ENCODE data around the gene ADGRG7.
A peak's percentile ranks its signal among the peaks of the same experiment; 100 is the strongest.
"Not testable (repeated sequence)": the region's sequence is repeated elsewhere in the genome, so short reads cannot be mapped to it uniquely, and the experiment has no call there.

ADGRG7 gene

DNA sequence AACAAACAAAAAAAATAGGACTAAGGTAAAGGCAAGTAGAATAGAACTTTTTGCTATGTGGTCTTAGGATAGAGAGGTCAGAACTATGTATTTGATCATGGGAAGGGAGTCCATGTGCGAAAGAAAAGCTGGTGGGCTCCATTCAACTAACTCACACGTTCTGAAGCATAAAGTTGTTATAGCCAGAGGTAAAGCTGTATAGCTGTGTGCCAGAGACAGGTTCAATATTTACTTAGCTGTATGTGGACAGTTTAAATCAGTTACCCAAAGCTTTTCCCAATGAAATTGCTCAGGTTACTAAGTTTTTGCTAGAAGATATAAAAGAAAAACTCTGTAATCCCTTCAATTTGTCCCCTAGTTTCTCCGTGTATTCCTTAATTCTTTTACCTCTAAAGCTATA, 37.8 kb downstream of the ADGRG7 start:
- peaks cover 20% of the 10 kb centered on the region for H3K4me1 Mint-ChIP-seq (ENCODE audit: low read depth)
- H3K27me3 Mint-ChIP-seq: peaks cover 10% of the 10 kb centered on the region

DNA sequence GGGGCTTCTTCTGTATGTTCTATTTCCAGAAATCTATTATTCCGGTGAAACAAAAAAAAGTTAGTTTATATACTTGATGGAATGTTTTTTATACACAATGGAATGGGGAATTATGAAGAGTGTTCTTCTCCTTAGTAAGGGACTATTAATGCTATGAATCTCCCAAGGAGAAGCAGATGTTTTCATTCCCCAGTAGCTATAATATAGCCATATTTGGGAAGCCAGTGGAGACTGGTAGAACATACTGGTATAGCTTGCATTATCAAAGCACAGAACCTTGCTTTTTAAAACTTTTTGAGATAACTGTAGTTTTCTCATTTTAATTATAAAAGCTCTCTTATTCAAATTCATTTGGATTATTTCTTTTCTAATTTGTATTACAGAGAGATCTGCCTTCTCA, 38.3 kb downstream of the ADGRG7 start:
- peaks cover 8% of the 10 kb centered on the region for H3K27me3 Mint-ChIP-seq
- no peaks in the 10 kb centered on the region for H3K9me3 Mint-ChIP-seq
- H3K4me1 Mint-ChIP-seq (ENCODE audit: low read depth): peaks cover 20% of the 10 kb centered on the region
- no peak for DNase-seq
- H3K27ac Mint-ChIP-seq: no peak overlapping the region
- no peaks in the 10 kb centered on the region for H3K36me3 Mint-ChIP-seq (ENCODE audit: low read depth)
- no peak overlapping the region for H3K4me3 Mint-ChIP-seq

More for the DNA sequence above, 37.8 kb downstream of the ADGRG7 start:
- H3K36me3 Mint-ChIP-seq (ENCODE audit: low read depth): no peaks in the 10 kb centered on the region
- no peak overlapping the region for H3K4me3 Mint-ChIP-seq
- H3K27ac Mint-ChIP-seq: no peak overlapping the region
- no peaks in the 10 kb centered on the region for H3K9me3 Mint-ChIP-seq
- DNase-seq: no peak

DNA sequence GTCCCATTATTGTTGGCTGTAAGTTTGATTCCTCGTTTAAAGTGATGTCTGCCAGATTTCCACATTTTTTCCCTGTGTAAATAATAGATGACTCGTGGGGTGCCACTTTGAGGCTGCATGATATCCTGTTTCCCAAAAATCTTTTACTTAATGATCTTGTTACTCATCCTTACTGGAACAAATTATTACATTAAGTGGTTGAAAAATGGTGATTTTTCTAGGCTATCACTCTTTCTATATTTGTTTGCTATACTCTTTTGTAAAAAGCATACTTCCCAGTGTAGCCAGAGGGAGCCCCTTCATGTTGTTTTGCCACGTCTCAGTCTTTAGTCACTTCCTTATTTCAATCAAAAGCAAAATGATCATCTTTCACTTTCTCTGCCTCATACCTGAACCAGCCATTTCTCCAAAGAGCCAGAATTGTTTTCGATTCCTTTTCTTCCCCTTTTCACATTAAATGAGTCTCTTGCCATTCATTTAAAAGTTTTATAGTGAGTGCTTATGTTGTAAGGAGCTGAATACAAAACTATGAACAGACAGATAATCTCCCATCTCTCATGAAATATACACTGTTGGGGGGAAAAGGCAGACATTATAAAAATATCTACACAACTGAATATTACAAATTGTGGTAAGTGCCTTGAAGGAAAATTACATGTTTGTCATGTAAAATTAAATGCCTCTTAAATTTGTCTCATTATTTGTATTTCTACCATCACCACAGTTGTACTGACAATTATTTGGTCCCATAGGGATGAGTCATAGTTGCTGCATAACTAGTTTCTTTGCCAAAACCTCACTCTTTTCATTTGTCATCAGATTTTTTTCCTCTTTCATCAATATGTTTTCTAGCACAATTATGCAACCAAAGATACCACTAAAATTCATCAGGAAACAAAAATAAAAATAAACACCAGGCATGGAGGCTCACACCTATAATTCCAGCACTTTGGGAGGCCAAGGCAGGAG, 41.5 kb downstream of the ADGRG7 start:
- H3K27ac Mint-ChIP-seq: peak overlapping the region; percentile 85
- H3K27me3 Mint-ChIP-seq: no peaks in the 10 kb centered on the region
- H3K4me1 Mint-ChIP-seq (ENCODE audit: low read depth): peaks cover 20% of the 10 kb centered on the region
- peak overlapping the region; percentile 39 for H3K4me3 Mint-ChIP-seq
- H3K36me3 Mint-ChIP-seq (ENCODE audit: low read depth): no peaks in the 10 kb centered on the region
- no peaks in the 10 kb centered on the region for H3K9me3 Mint-ChIP-seq
- DNase-seq: no peak

DNA sequence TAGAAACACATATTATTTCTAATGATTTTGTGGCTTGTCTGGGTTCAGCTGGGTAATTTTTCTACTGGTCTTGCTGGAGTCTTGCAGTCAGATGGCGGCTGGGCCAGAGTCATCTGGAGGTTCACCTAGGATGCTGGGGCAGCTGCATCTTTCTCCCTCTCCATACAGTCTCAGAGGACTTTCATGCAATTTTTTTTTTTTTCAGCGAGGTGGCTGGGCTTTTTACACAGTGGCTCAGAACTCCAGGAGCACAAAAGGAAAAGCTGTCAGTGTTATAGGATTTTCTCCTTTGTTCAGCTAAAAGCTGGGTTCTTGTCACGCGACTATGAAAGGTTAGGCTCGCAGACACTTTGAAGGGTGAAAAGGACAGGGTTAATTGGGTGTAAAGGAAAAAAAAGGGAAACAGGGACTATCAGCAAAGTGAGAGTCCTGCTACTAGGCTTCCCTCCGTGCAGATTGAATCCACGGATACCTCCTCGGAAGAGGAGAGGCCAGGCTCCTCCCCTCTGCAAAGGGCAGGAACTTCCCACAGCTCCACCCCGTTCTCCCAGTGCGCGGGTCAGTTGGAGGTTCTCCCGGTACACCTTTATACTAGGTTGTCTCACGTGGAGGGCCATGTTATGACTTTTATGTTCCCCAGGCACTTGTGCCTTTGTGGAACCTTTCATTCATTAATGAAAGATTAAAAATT, 44.3 kb downstream of the ADGRG7 start:
- Mint-ChIP-seq H3K27me3 (no peaks in the 10 kb centered on the region), H3K4me1 (ENCODE audit: low read depth) (peaks cover 20% of the 10 kb centered on the region), H3K9me3 (no peaks in the 10 kb centered on the region), H3K4me3 (no peak overlapping the region), H3K36me3 (ENCODE audit: low read depth) (no peaks in the 10 kb centered on the region), H3K27ac (no peak overlapping the region)
- DNase-seq: no peak

DNA sequence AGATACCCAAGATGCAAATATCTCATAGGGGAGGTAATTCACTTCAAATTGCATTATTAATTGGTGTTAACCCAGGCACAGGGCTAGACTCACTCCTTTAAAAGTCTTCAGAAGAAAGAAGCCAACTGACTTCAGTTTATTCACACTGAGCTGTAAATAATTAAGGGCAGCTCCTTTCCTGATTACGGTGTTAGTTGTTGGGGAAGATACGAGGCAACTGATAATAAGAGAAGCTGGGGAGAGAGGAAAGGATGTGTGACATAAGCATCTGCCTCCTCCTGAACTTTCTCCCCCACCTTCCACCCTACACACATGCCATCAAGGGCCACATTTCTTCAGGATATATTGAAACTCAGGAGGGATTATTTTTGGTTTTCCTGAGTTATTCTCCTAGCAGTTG, 47.5 kb downstream of the ADGRG7 start:
- Mint-ChIP-seq H3K4me3 (no peak overlapping the region), H3K27me3 (no peaks in the 10 kb centered on the region), H3K9me3 (no peaks in the 10 kb centered on the region), H3K36me3 (ENCODE audit: low read depth) (no peaks in the 10 kb centered on the region), H3K27ac (no peak overlapping the region), H3K4me1 (ENCODE audit: low read depth) (no peaks in the 10 kb centered on the region)
- DNase-seq: no peak

DNA sequence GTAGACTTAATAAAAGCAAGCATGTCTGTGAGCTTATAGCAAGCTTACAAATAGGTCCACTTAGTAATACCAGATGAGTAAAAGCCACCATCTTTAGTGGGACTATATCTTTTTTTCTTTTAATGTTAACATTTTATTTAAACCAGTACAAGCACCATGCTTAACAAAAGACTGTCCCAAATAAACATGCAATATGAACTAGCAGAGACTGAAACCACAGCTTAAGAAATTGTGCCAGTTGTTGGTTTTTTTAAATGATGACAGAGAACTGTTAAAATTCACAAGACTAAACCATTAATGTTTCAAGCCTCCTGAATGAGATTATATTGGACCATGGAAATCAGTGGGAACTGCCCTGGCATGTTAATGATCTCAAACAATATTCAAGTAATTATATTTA, 51.9 kb downstream of the ADGRG7 start:
- not testable (repeated sequence) for H3K27me3 Mint-ChIP-seq; H3K27ac Mint-ChIP-seq; H3K4me3 Mint-ChIP-seq; DNase-seq; H3K9me3 Mint-ChIP-seq; H3K36me3 Mint-ChIP-seq (ENCODE audit: low read depth)
- H3K4me1 Mint-ChIP-seq (ENCODE audit: low read depth): peaks cover 32% of the 10 kb centered on the region

DNA sequence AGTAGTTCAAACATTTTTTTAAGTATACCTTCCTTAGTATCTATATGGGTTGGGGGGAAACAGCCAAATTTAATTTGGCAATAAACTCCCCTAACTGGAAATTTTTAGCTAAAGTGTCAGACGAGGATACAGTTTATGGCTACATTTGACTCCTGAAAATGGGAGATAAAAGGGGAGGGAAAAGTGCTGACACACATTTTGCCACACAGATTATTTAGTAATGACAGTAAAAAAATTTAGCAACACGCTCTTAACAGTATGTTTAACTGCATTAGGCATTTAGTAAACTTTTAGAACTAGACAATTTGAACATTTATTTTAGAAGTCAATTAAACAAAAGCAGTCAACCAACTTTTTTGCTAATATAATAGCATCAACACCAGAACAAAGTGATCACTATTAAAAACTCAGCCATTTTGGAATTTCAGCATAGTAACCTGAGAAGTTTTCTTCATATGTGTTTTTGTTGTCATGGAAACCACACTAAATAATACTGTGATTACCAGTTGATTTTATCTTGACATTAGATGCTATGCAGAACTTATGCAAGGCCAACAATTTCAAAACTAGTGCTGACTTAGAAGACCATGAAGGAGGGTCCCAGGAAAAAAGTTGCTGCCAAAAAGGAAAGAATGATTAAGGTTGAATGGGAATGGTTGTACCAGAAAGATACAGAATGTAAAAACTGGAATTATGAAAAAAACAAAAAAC, 52.9 kb downstream of the ADGRG7 start:
- no peak overlapping the region for H3K4me3 Mint-ChIP-seq
- H3K27ac Mint-ChIP-seq: no peak overlapping the region
- no peaks in the 10 kb centered on the region for H3K36me3 Mint-ChIP-seq (ENCODE audit: low read depth)
- no peaks in the 10 kb centered on the region for H3K9me3 Mint-ChIP-seq
- H3K27me3 Mint-ChIP-seq: no peaks in the 10 kb centered on the region
- peaks cover 32% of the 10 kb centered on the region for H3K4me1 Mint-ChIP-seq (ENCODE audit: low read depth)
- no peak for DNase-seq

DNA sequence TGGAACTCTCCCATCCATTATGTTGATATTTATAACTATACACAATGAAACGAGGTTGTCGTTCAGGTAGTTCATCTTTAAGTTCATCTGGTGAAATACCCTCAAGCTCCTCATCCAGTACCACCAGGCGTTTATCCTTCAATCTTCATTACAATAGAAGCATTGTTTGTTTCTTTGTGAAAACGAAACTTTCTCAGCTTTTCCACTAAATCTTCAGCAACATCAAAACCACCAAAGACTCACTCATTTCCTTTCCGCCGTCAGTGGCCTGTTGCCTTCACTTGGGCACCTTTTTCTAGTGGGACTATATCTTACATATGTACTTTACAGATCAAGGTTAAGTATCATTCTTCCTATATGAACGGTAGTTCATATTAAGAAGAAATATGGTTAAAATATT, 55.8 kb downstream of the ADGRG7 start:
- no peaks in the 10 kb centered on the region for H3K36me3 Mint-ChIP-seq (ENCODE audit: low read depth)
- peaks cover 3% of the 10 kb centered on the region for H3K9me3 Mint-ChIP-seq
- peak overlapping the region; percentile 59 for H3K27ac Mint-ChIP-seq
- DNase-seq: no peak
- H3K4me3 Mint-ChIP-seq: peak overlapping the region; percentile 15
- H3K27me3 Mint-ChIP-seq: no peaks in the 10 kb centered on the region
- peaks cover 32% of the 10 kb centered on the region for H3K4me1 Mint-ChIP-seq (ENCODE audit: low read depth)

DNA sequence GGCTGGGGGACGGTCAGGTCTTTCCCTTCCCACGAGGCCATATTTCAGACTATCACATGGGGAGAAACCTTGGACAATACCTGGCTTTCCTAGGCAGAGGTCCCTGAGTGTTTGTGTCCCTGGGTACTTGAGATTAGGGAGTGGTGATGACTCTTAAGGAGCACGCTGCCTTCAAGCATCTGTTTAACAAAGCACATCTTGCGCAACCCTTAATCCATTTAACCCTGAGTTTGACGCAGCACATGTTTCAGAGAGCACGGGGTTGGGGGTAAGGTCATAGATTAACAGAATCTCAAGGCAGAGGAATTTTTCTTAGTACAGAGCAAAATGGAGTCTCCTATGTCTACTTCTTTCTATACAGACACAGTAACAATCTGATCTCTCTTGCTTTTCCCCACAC, 57.3 kb downstream of the ADGRG7 start:
- not testable (repeated sequence) for DNase-seq; H3K36me3 Mint-ChIP-seq (ENCODE audit: low read depth); H3K9me3 Mint-ChIP-seq; H3K27ac Mint-ChIP-seq; H3K27me3 Mint-ChIP-seq; H3K4me3 Mint-ChIP-seq
- peaks cover 32% of the 10 kb centered on the region for H3K4me1 Mint-ChIP-seq (ENCODE audit: low read depth)

DNA sequence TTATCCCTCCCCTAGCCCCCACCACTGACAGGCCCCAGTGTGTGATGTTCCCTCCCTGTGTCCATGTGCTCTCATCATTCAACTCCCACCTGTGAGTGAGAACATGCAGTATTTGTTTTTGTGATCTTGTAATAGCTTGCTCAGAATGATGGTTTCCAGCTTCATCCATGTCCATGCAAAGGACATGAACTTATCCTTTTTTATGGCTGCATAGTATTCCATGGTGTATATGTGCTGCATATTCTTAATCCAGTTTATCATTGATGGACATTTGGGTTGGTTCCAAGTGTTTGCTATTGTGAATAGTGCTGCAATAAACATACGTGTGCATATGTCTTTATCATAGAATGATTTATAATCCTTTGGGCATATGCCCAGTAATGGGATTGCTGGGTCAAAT, 57.9 kb downstream of the ADGRG7 start:
- DNase-seq; H3K36me3 Mint-ChIP-seq (ENCODE audit: low read depth): not testable (repeated sequence)

DNA sequence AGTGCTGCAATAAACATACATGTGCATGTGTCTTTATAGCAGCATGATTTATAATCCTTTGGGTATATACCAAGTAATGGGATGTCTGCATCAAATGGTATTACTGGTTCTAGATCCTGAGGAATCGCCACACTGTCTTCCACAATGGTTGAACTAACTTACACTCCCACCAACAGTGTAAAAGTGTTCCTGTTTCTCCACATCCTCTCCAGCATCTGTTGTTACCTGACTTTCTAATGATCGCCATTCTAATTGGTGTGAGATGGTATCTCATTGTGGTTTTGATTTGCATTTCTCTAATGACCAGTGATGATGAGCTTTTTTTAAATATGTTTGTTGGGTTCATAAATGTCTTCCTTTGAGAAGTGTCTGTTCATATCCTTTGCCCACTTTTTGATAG, 61.6 kb downstream of the ADGRG7 start:
- H3K27ac Mint-ChIP-seq; H3K4me3 Mint-ChIP-seq; H3K36me3 Mint-ChIP-seq (ENCODE audit: low read depth); H3K4me1 Mint-ChIP-seq (ENCODE audit: low read depth); H3K27me3 Mint-ChIP-seq; H3K9me3 Mint-ChIP-seq; DNase-seq: not testable (repeated sequence)

More for the DNA sequence above, 57.9 kb downstream of the ADGRG7 start:
- not testable (repeated sequence) for H3K27ac Mint-ChIP-seq, H3K4me3 Mint-ChIP-seq, H3K27me3 Mint-ChIP-seq, H3K9me3 Mint-ChIP-seq
- peaks cover 32% of the 10 kb centered on the region for H3K4me1 Mint-ChIP-seq (ENCODE audit: low read depth)

DNA sequence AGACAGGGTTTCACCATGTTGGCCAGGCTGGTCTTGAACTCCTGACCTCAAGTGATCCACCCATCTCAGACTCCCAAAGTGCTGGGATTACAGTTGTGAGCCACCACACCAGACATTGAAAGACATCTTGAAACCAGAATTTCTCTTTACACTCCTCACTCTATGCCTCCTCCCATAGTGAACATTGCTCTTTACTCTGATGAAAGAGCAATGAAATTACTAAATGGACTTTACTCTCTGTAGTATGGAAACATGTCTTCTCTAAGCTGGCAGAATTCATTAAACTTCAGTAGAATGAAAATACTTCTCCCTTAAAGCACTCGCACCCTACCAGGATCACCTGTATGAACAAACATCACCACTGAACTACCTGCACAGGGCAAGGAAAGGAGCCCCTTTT, 72.1 kb downstream of the ADGRG7 start:
- H3K4me1 Mint-ChIP-seq (ENCODE audit: low read depth): no peaks in the 10 kb centered on the region
- DNase-seq: no peak
- no peaks in the 10 kb centered on the region for H3K27me3 Mint-ChIP-seq
- H3K27ac Mint-ChIP-seq: no peak overlapping the region
- H3K4me3 Mint-ChIP-seq: no peak overlapping the region
- H3K36me3 Mint-ChIP-seq (ENCODE audit: low read depth): no peaks in the 10 kb centered on the region
- H3K9me3 Mint-ChIP-seq: no peaks in the 10 kb centered on the region

DNA sequence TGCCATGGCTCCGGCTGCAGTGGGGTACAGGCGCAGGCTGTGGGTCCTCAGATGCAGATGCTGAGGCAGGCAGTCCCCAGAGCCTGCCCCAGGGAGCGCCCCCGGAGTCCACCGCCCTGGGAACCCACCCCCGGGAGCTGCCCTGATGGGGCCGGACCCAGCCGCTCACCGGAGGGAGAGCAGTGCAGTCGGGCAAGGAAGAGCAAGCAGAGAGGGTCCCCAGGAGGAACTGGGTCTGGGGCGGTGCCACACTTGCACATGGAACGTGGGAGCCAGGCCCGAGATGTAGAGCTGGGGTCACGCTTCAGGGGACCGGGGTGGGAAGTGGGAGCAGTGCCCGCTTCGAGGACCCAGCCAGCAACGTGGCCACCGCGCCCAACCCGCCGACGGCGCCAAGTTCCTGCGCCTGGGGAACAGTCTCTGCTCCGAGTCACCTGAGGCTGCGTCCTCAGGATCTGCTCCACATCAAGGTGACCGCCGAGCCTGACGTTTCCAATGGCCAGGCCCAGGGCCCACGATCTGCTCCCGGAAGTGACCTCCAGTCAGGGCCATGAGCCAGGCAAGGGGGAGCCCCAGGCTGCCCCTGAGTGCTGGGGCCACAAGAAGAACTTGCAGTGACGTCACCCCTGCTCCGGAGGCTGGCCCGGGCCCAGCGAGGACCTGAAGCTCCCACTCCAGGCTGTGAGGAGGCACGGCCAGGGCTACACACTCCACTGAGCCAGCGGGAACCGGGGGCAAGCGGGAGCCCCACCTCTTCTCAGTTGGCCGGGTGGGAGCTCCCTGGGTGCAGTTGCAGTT, 72.9 kb downstream of the ADGRG7 start:
- Mint-ChIP-seq H3K4me1 (ENCODE audit: low read depth) (no peaks in the 10 kb centered on the region), H3K27me3 (no peaks in the 10 kb centered on the region), H3K9me3 (no peaks in the 10 kb centered on the region), H3K27ac (no peak overlapping the region), H3K36me3 (ENCODE audit: low read depth) (no peaks in the 10 kb centered on the region), H3K4me3 (no peak overlapping the region)
- DNase-seq: no peak
